GM21576 (cell line): Measurements from ENCODE around the gene PLCB3.

Experiments used
- ATAC-seq: cut with Tn5 transposase; IDR thresholded peaks from one replicate; pipeline ENCODE4 v1.9.1; 2021; ENCODE audit warnings: mild to moderate bottlenecking, moderate library complexity; ENCODE audit not compliant: unreplicated experiment

PLCB3 gene

GRCh38 chr11:64285885-64286800 lies 34.8 kb downstream of the PLCB3 start:
- peak; percentile 1 for ATAC-seq

GRCh38 chr11:64286801-64287159 lies 35.5 kb downstream of the PLCB3 start:
- ATAC-seq, result no peak

GRCh38 chr11:64287676-64288352 lies 36.5 kb downstream of the PLCB3 start:
- no peak for ATAC-seq

GRCh38 chr11:64288353-64288750 lies 37.0 kb downstream of the PLCB3 start:
- no peak for ATAC-seq

- no peak for ATAC-seq
Measured at GRCh38 chr11:64289002-64289564, 37.8 kb downstream of the PLCB3 start.

GRCh38 chr11:64290352-64291261 lies 39.3 kb downstream of the PLCB3 start:
- no peak for ATAC-seq

GRCh38 chr11:64291262-64291751 lies 40.0 kb downstream of the PLCB3 start, which contains the start of gene KCNK4:
Gene KCNK4 (plus strand): TSS chr11:64291302. CDS start chr11:64293019, 1,717 bp downstream.
- no peak for ATAC-seq

GRCh38 chr11:64291752-64292459 lies 40.6 kb downstream of the PLCB3 start:
- ATAC-seq, result no peak

GRCh38 chr11:64292460-64293254 lies 41.3 kb downstream of the PLCB3 start:
- ATAC-seq, result no peak

GRCh38 chr11:64294774-64295173 lies 43.4 kb downstream of the PLCB3 start:
- no peak for ATAC-seq

- no peak for ATAC-seq
Measured at GRCh38 chr11:64295760-64296159, 44.4 kb downstream of the PLCB3 start.

- ATAC-seq, result no peak
Measured at GRCh38 chr11:64296236-64296635, 44.9 kb downstream of the PLCB3 start.

GRCh38 chr11:64296830-64297698 lies 45.7 kb downstream of the PLCB3 start:
- no peak for ATAC-seq

- ATAC-seq, result no peak
Measured at GRCh38 chr11:64297699-64298358, 46.5 kb downstream of the PLCB3 start.

GRCh38 chr11:64298966-64299846 lies 47.9 kb downstream of the PLCB3 start:
- no peak for ATAC-seq

- ATAC-seq, result no peak
Measured at GRCh38 chr11:64299847-64300648, 48.7 kb downstream of the PLCB3 start, which contains the start of gene CATSPERZ. Gene CATSPERZ (plus strand): TSS chr11:64300358. CDS start chr11:64300411, 53 bp downstream.
